GM19351 (cell line): Measurements from ENCODE around the gene MAP3K7CL.
"Not testable (repeated sequence)": the region's sequence is repeated elsewhere in the genome, so short reads cannot be mapped to it uniquely, and the experiment has no call there.

Source experiments
- ATAC-seq: cut with Tn5 transposase; IDR thresholded peaks from one replicate; pipeline ENCODE4 v1.9.1; 2021; ENCODE audit warnings: mild to moderate bottlenecking, moderate library complexity; ENCODE audit not compliant: unreplicated experiment

MAP3K7CL gene

GRCh38 chr21:29133241-29133640 is 2.8 kb downstream of the MAP3K7CL start:
- no peak for ATAC-seq

- no peak for ATAC-seq
Measured at GRCh38 chr21:29133796-29134195, 3.4 kb downstream of the MAP3K7CL start.

GRCh38 chr21:29135481-29135880 is 5.0 kb downstream of the MAP3K7CL start:
- ATAC-seq = no peak

GRCh38 chr21:29136033-29136432 is 5.6 kb downstream of the MAP3K7CL start:
- ATAC-seq = no peak

GRCh38 chr21:29144736-29145353 is 14.4 kb downstream of the MAP3K7CL start:
- no peak for ATAC-seq

GRCh38 chr21:29145354-29145782 is 14.9 kb downstream of the MAP3K7CL start:
- ATAC-seq = no peak

- no peak for ATAC-seq
Measured at GRCh38 chr21:29145852-29146453, 15.5 kb downstream of the MAP3K7CL start.

- no peak for ATAC-seq
Measured at GRCh38 chr21:29146726-29147125, 16.3 kb downstream of the MAP3K7CL start.

- ATAC-seq = no peak
Measured at GRCh38 chr21:29148530-29148929, 18.1 kb downstream of the MAP3K7CL start.

- no peak for ATAC-seq
Measured at GRCh38 chr21:29149808-29150425, 19.5 kb downstream of the MAP3K7CL start.

GRCh38 chr21:29151931-29152330 is 21.5 kb downstream of the MAP3K7CL start:
- ATAC-seq = no peak

GRCh38 chr21:29152916-29153315 is 22.5 kb downstream of the MAP3K7CL start:
- no peak for ATAC-seq

- ATAC-seq = no peak
Measured at GRCh38 chr21:29154270-29154669, 23.8 kb downstream of the MAP3K7CL start.

- ATAC-seq = no peak
Measured at GRCh38 chr21:29155118-29155932, 24.9 kb downstream of the MAP3K7CL start.

GRCh38 chr21:29155933-29156260 is 25.5 kb downstream of the MAP3K7CL start:
- no peak for ATAC-seq

GRCh38 chr21:29157080-29157479 is 26.6 kb downstream of the MAP3K7CL start:
- no peak for ATAC-seq

GRCh38 chr21:29159842-29160241 is 29.4 kb downstream of the MAP3K7CL start:
- ATAC-seq = no peak

GRCh38 chr21:29162825-29163224 is 32.4 kb downstream of the MAP3K7CL start:
- ATAC-seq = not testable (repeated sequence)

GRCh38 chr21:29163341-29164115 is 33.1 kb downstream of the MAP3K7CL start:
- no peak for ATAC-seq

- ATAC-seq = peak; percentile 42
Measured at GRCh38 chr21:29164323-29164942, 34.0 kb downstream of the MAP3K7CL start.
